ENCODE data around the gene TTC3. TPM values are rescaled to one million over a fixed set of nuclear protein-coding genes. Genes with fewer than 3 reads are reported as not detected.
"Not testable (repeated sequence)": the region's sequence is repeated elsewhere in the genome, so short reads cannot be mapped to it uniquely, and the experiment has no call there.

The TTC3 gene
- total RNA-seq, 1 donor from 2014 or later, result 93.0 TPM

- TF ChIP-seq CTCF (IDR thresholded peaks at IDR 0.05), result no peak
- H3K27me3 ChIP-seq (ENCODE audit: low read depth), result no peaks in the 10 kb centered on the region
- ATAC-seq (no peak), DNase-seq (no peak)
- H3K4me3 ChIP-seq, result no peak overlapping the region
- H3K9me3 ChIP-seq, result no peaks in the 10 kb centered on the region
- H3K4me1 ChIP-seq, result no peaks in the 10 kb centered on the region
- intact Hi-C loops (cut with DNase I), result no loop called here
- peaks cover 47% of the 10 kb centered on the region for H3K36me3 ChIP-seq
- H3K27ac ChIP-seq, result no peak overlapping the region
Measured at GRCh38 chr21:37095821-37096220, 22.8 kb downstream of the TTC3 start.

GRCh38 chr21:37098751-37099150 lies 25.7 kb downstream of the TTC3 start:
- ATAC-seq (no peak), DNase-seq (no peak)
- Histone ChIP-seq H3K27me3 (ENCODE audit: low read depth) (no peaks in the 10 kb centered on the region), H3K36me3 (peaks cover 37% of the 10 kb centered on the region), H3K4me3 (no peak overlapping the region), H3K9me3 (no peaks in the 10 kb centered on the region), H3K4me1 (no peaks in the 10 kb centered on the region), H3K27ac (no peak overlapping the region)
- intact Hi-C loops (cut with DNase I), result no loop called here
- TF ChIP-seq CTCF (IDR thresholded peaks at IDR 0.05), result no peak

DNA sequence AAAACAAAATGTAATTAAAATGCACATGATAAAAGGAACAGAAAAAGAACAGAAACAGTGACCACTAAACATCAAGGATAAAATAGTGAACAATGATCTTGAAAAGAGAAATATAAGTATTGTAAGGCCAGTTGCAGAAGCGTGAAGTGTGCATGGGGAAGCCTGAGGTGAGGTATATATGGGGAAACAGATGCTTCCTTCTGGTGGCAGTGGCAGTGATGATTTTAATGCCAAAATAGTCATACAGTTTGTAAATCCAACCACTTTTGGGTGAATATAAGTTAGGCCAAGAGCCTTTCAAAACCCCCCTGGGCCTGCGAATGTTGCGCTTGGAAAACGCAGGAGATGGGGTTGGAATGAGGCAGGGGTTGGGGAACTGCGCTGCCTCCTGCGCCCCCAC lies 27.3 kb downstream of the TTC3 start:
- no peaks in the 10 kb centered on the region for H3K9me3 ChIP-seq
- TF ChIP-seq CTCF (IDR thresholded peaks at IDR 0.05), result no peak
- H3K36me3 ChIP-seq, result peaks cover 35% of the 10 kb centered on the region
- no peak overlapping the region for H3K4me3 ChIP-seq
- H3K4me1 ChIP-seq, result no peaks in the 10 kb centered on the region
- DNase-seq, result no peak
- no peak for ATAC-seq
- no peaks in the 10 kb centered on the region for H3K27me3 ChIP-seq (ENCODE audit: low read depth)
- H3K27ac ChIP-seq, result no peak overlapping the region
- intact Hi-C loops (cut with DNase I), result no loop called here

DNA sequence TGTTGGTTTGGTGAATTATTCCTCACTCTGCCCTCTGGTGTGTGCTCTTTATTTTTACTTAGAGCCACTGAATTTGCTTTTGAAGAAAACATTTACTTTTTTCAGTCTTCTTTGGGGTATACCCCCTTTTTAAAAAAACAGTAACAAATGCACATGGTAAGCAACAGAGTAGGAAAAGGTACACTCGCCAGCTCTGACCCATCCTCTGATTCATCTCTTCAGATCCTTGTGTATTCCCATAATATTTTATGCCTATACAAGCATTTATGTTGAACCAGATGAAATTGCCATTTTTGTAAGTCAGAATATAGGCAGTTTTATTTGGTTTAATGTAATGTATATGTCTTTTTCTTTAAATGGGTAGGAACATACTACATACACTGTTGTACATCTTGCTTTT lies 28.3 kb downstream of the TTC3 start:
- no peak for TF ChIP-seq CTCF (IDR thresholded peaks at IDR 0.05)
- Histone ChIP-seq H3K36me3 (peaks cover 26% of the 10 kb centered on the region), H3K27me3 (ENCODE audit: low read depth) (no peaks in the 10 kb centered on the region), H3K4me1 (no peaks in the 10 kb centered on the region), H3K9me3 (no peaks in the 10 kb centered on the region), H3K4me3 (no peak overlapping the region), H3K27ac (no peak overlapping the region)
- ATAC-seq (no peak), DNase-seq (no peak)
- intact Hi-C loops (cut with DNase I), result no loop called here

DNA sequence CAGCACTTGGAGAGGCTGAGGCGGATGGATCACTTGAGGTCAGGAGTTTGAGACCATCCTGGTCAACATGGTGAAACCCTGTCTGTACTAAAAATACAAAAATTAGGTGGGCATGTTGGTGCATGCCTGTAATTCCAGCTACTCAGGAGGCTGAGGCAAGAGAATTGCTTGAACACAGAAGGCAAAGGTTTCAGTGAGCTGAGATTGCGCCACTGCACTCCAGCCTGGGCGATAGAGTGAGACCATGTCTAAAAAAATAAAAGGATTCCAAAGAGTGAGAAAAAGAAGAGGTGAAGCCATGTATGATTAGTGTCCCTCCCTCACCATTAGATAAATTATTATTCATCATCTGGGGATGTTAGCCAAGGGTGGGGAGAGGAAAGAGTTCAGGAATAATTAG lies 29.7 kb downstream of the TTC3 start:
- H3K4me1 ChIP-seq; H3K27me3 ChIP-seq (ENCODE audit: low read depth); H3K4me3 ChIP-seq; H3K27ac ChIP-seq; intact Hi-C loops (cut with DNase I); ATAC-seq; DNase-seq; H3K9me3 ChIP-seq: not testable (repeated sequence)
- H3K36me3 ChIP-seq, result peaks cover 13% of the 10 kb centered on the region

DNA sequence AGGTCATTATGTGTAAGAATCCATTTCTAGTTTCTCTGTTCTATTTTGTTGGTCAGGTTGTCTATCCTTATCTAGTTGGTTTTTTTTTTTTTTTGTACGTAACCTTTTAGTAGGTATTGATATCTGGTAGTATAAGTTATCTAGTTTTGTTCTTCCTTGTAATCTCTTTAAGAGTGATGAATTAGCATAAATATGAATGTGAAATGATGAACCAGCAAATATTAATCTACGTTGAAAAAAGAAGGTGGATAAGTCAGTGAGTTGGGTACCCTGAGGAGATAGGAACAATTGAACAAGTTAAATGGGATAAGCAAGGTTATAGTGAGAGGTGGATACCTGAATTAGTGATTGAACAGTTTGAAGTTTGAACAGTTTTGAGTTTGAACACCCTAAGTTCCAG lies 33.9 kb downstream of the TTC3 start:
- peaks cover 6% of the 10 kb centered on the region for H3K36me3 ChIP-seq
- no peaks in the 10 kb centered on the region for H3K9me3 ChIP-seq
- no peaks in the 10 kb centered on the region for H3K27me3 ChIP-seq (ENCODE audit: low read depth)
- no peak overlapping the region for H3K4me3 ChIP-seq
- no peaks in the 10 kb centered on the region for H3K4me1 ChIP-seq
- no peak overlapping the region for H3K27ac ChIP-seq
- intact Hi-C loops (cut with DNase I), result no loop called here
- ATAC-seq (no peak), DNase-seq (no peak)
- no peak for TF ChIP-seq CTCF (IDR thresholded peaks at IDR 0.05)

GRCh38 chr21:37111029-37111428 lies 38.0 kb downstream of the TTC3 start:
- intact Hi-C loops (cut with DNase I); H3K4me1 ChIP-seq; H3K4me3 ChIP-seq; H3K9me3 ChIP-seq; ATAC-seq; H3K27ac ChIP-seq; H3K27me3 ChIP-seq (ENCODE audit: low read depth); DNase-seq; H3K36me3 ChIP-seq: not testable (repeated sequence)

GRCh38 chr21:37114301-37114700 lies 41.2 kb downstream of the TTC3 start:
- H3K36me3 ChIP-seq; intact Hi-C loops (cut with DNase I); H3K27ac ChIP-seq; DNase-seq; H3K9me3 ChIP-seq; H3K4me3 ChIP-seq; ATAC-seq; H3K27me3 ChIP-seq (ENCODE audit: low read depth); H3K4me1 ChIP-seq: not testable (repeated sequence)

DNA sequence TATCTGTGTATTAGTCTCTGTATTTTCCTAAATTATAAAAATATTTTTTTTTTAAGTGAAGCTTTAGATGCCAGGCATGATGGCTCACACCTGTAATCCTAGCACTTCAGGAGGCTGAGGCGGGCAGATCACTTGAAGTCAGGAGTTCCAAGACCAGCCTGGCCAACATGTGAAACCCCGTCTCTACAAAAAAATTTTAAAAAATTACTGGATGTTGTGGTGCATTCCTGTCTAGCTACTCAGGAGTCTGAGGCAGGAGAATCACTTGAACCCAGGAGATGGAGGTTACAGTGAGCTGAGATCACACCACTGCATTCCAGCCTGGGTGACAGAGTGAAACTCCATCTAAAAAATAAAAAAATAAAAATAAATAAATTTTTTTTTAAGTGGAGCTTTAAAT lies 43.4 kb downstream of the TTC3 start:
- H3K4me1 ChIP-seq; DNase-seq; H3K27me3 ChIP-seq (ENCODE audit: low read depth); H3K4me3 ChIP-seq; H3K36me3 ChIP-seq; intact Hi-C loops (cut with DNase I); H3K9me3 ChIP-seq; ATAC-seq; H3K27ac ChIP-seq: not testable (repeated sequence)
